ENCODE results near the gene VPS41. TPM values are rescaled to one million over a fixed set of nuclear protein-coding genes. Genes with fewer than 3 reads are reported as not detected.

The VPS41 gene
- total and polyA plus RNA-seq, 3 experiments from 2014 or later: 46.7 to 66.9 (median 66.0) TPM

GRCh38 chr7:38751416-38751815, 157.6 kb downstream of the VPS41 start:
- Histone ChIP-seq H3K27me3 (ENCODE audit: insufficient read depth, low read length, poor library complexity, severe bottlenecking) (no peaks in the 10 kb centered on the region), H3K4me3 (ENCODE audit: low read length) (no peak overlapping the region), H3K36me3 (ENCODE audit: insufficient read depth, low read length) (peaks cover 9% of the 10 kb centered on the region), H3K27ac (ENCODE audit: low read depth, low read length) (no peak overlapping the region), H3K9me3 (ENCODE audit: low read length) (no peaks in the 10 kb centered on the region), H3K4me1 (ENCODE audit: insufficient read depth, low read length) (no peaks in the 10 kb centered on the region)
- Mint-ChIP-seq H3K27ac (peak overlapping the region in 1 of 8 donors; percentile 5), H3K36me3 (peaks cover 11 to 83% (median 52%) of the 10 kb centered on the region in 3 donors), H3K27me3 (no peaks in the 10 kb centered on the region), H3K4me1 (no peaks in the 10 kb centered on the region), H3K4me3 (no peak overlapping the region), H3K9me3 (no peaks in the 10 kb centered on the region)
- CTCF ChIA-PET: no interaction called here
- POLR2A ChIA-PET: no interaction called here
- no peak for DNase-seq

DNA sequence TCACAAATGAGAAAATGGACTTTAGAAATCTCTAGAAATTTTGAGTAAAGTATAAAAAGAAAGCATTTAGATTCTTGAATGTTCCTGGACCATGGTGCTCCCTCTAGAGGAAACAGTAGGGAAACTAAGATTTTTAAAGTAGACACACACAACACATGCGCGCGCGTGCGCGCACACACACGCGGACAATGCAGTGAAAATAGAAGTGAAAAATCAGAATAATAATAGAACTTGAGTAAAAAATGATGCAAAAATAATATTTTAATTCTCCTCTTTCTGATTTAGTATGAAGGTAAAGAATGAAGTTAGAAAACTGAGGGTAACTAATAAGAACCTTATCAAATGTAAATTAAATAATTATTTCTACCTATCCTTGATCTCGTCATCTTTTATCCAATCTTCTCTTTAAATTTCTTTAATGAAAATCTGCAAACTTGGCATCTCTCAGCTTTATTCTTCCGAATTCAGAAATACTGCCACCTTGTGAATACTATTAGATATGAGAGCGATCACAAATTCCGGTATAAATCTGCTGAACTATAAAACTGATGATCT, 160.9 kb downstream of the VPS41 start:
- H3K9me3 ChIP-seq (ENCODE audit: low read length): no peaks in the 10 kb centered on the region
- ChIA-PET CTCF (no interaction called here), POLR2A (no interaction called here)
- DNase-seq: no peak
- no peaks in the 10 kb centered on the region for H3K27me3 ChIP-seq (ENCODE audit: insufficient read depth, low read length, poor library complexity, severe bottlenecking)
- H3K4me3 Mint-ChIP-seq: peak overlapping the region in 1 of 7 donors; percentile 21
- H3K36me3 ChIP-seq (ENCODE audit: insufficient read depth, low read length): peaks cover 9% of the 10 kb centered on the region
- H3K4me1 ChIP-seq (ENCODE audit: insufficient read depth, low read length): no peaks in the 10 kb centered on the region
- H3K4me3 ChIP-seq (ENCODE audit: low read length): no peak overlapping the region
- H3K4me1 Mint-ChIP-seq: no peaks in the 10 kb centered on the region
- no peaks in the 10 kb centered on the region for H3K9me3 Mint-ChIP-seq
- H3K27ac ChIP-seq (ENCODE audit: low read depth, low read length): no peak overlapping the region
- H3K36me3 Mint-ChIP-seq: peaks cover 27 to 79% (median 56%) of the 10 kb centered on the region in 3 donors
- H3K27ac Mint-ChIP-seq: no peak overlapping the region
- no peaks in the 10 kb centered on the region for H3K27me3 Mint-ChIP-seq

- H3K4me3 Mint-ChIP-seq: no peak overlapping the region
- no peaks in the 10 kb centered on the region for H3K9me3 Mint-ChIP-seq
- H3K4me1 ChIP-seq (ENCODE audit: insufficient read depth, low read length): no peaks in the 10 kb centered on the region
- no peak for DNase-seq
- no peaks in the 10 kb centered on the region for H3K27me3 ChIP-seq (ENCODE audit: insufficient read depth, low read length, poor library complexity, severe bottlenecking)
- H3K9me3 ChIP-seq (ENCODE audit: low read length): no peaks in the 10 kb centered on the region
- H3K4me1 Mint-ChIP-seq: no peaks in the 10 kb centered on the region
- no peak overlapping the region for H3K27ac Mint-ChIP-seq
- H3K27ac ChIP-seq (ENCODE audit: low read depth, low read length): no peak overlapping the region
- no peak overlapping the region for H3K4me3 ChIP-seq (ENCODE audit: low read length)
- peaks cover 7% of the 10 kb centered on the region for H3K36me3 ChIP-seq (ENCODE audit: insufficient read depth, low read length)
- peaks cover 23 to 78% (median 54%) of the 10 kb centered on the region in 3 donors for H3K36me3 Mint-ChIP-seq
- ChIA-PET CTCF (no interaction called here), POLR2A (no interaction called here)
- H3K27me3 Mint-ChIP-seq: no peaks in the 10 kb centered on the region
Observed at GRCh38 chr7:38746438-38746837, 162.6 kb downstream of the VPS41 start.

DNA sequence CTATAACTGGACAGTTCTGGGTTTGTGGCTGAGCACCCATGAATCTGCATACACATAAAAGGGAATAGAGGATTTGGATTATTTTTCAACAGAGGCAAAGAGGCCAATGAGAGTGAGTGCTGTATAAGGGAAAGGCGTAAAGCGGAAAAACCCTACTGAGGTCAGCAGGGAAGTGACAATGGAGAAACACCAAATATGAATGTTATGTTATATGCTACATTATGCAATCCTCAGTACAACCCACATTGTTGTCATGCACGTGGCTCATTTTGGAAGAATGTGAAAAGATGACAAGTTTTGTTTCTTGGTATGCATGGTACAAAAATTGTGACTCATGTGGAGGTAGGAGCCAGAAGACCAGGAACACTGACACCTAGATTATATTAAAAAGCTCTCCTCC, 164.2 kb downstream of the VPS41 start:
- Histone ChIP-seq H3K9me3 (ENCODE audit: low read length) (no peaks in the 10 kb centered on the region), H3K36me3 (ENCODE audit: insufficient read depth, low read length) (peaks cover 7% of the 10 kb centered on the region), H3K4me3 (ENCODE audit: low read length) (no peak overlapping the region), H3K27ac (ENCODE audit: low read depth, low read length) (no peak overlapping the region), H3K27me3 (ENCODE audit: insufficient read depth, low read length, poor library complexity, severe bottlenecking) (no peaks in the 10 kb centered on the region), H3K4me1 (ENCODE audit: insufficient read depth, low read length) (no peaks in the 10 kb centered on the region)
- no peaks in the 10 kb centered on the region for H3K4me1 Mint-ChIP-seq
- ChIA-PET CTCF (no interaction called here), POLR2A (no interaction called here)
- no peak for DNase-seq
- no peak overlapping the region for H3K4me3 Mint-ChIP-seq
- no peaks in the 10 kb centered on the region for H3K27me3 Mint-ChIP-seq
- no peaks in the 10 kb centered on the region for H3K9me3 Mint-ChIP-seq
- peaks cover 29 to 75% (median 48%) of the 10 kb centered on the region in 3 donors for H3K36me3 Mint-ChIP-seq
- H3K27ac Mint-ChIP-seq: peak overlapping the region in 2 of 8 donors; percentile 32 to 55

DNA sequence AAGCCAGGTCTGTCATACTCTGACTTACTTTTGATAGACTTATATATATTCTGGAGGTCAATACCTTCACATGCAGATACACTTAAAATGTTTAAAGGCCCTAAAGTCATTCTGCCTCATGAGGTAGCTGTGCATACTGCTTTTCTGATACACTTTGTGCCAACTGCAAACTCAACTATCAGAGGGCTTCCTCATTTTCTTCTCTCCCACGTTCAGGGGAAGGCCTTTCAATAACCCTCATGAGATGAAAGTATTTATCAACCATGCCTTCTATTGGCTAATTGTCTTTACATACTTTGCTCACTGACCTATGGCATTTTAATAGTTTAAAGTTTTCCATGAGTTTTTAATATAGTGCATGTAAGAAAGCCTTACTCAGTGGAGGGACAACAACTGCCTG, 165.1 kb downstream of the VPS41 start:
- H3K36me3 ChIP-seq (ENCODE audit: insufficient read depth, low read length): peaks cover 7% of the 10 kb centered on the region
- no peak for DNase-seq
- H3K36me3 Mint-ChIP-seq: peaks cover 29 to 71% (median 44%) of the 10 kb centered on the region in 3 donors

GRCh38 chr7:38740041-38740440, 168.9 kb downstream of the VPS41 start:
- ChIA-PET CTCF (interaction anchor here (1.3 kb wide), 1 partner anchor 15 kb away, joined by 3 read pairs; no protein-coding TSS in a partner anchor), POLR2A (no interaction called here)
- Mint-ChIP-seq H3K9me3 (no peaks in the 10 kb centered on the region), H3K4me3 (no peak overlapping the region), H3K4me1 (no peaks in the 10 kb centered on the region), H3K27ac (no peak overlapping the region), H3K27me3 (no peaks in the 10 kb centered on the region), H3K36me3 (peaks cover 28 to 78% (median 45%) of the 10 kb centered on the region in 3 donors)
- DNase-seq: no peak
- Histone ChIP-seq H3K36me3 (ENCODE audit: insufficient read depth, low read length) (peaks cover 7% of the 10 kb centered on the region), H3K4me3 (ENCODE audit: low read length) (no peak overlapping the region), H3K4me1 (ENCODE audit: insufficient read depth, low read length) (no peaks in the 10 kb centered on the region), H3K9me3 (ENCODE audit: low read length) (no peaks in the 10 kb centered on the region), H3K27me3 (ENCODE audit: insufficient read depth, low read length, poor library complexity, severe bottlenecking) (no peaks in the 10 kb centered on the region), H3K27ac (ENCODE audit: low read depth, low read length) (no peak overlapping the region)

More for the DNA sequence above, 165.1 kb downstream of the VPS41 start:
- H3K27ac ChIP-seq (ENCODE audit: low read depth, low read length): no peak overlapping the region
- ChIA-PET POLR2A (no interaction called here), CTCF (no interaction called here)
- H3K27me3 ChIP-seq (ENCODE audit: insufficient read depth, low read length, poor library complexity, severe bottlenecking): no peaks in the 10 kb centered on the region
- no peaks in the 10 kb centered on the region for H3K9me3 Mint-ChIP-seq
- no peaks in the 10 kb centered on the region for H3K27me3 Mint-ChIP-seq
- H3K27ac Mint-ChIP-seq: no peak overlapping the region
- no peaks in the 10 kb centered on the region for H3K4me1 ChIP-seq (ENCODE audit: insufficient read depth, low read length)
- no peaks in the 10 kb centered on the region for H3K9me3 ChIP-seq (ENCODE audit: low read length)
- no peak overlapping the region for H3K4me3 ChIP-seq (ENCODE audit: low read length)
- no peaks in the 10 kb centered on the region for H3K4me1 Mint-ChIP-seq
- H3K4me3 Mint-ChIP-seq: no peak overlapping the region

GRCh38 chr7:38736138-38736537, 172.9 kb downstream of the VPS41 start:
- Histone ChIP-seq H3K27ac (ENCODE audit: low read depth, low read length) (no peak overlapping the region), H3K36me3 (ENCODE audit: insufficient read depth, low read length) (no peaks in the 10 kb centered on the region), H3K27me3 (ENCODE audit: insufficient read depth, low read length, poor library complexity, severe bottlenecking) (no peaks in the 10 kb centered on the region), H3K4me3 (ENCODE audit: low read length) (no peak overlapping the region), H3K4me1 (ENCODE audit: insufficient read depth, low read length) (no peaks in the 10 kb centered on the region), H3K9me3 (ENCODE audit: low read length) (no peaks in the 10 kb centered on the region)
- Mint-ChIP-seq H3K27ac (no peak overlapping the region), H3K36me3 (peaks cover 20 to 69% (median 41%) of the 10 kb centered on the region in 3 donors), H3K9me3 (no peaks in the 10 kb centered on the region), H3K4me3 (no peak overlapping the region), H3K4me1 (no peaks in the 10 kb centered on the region), H3K27me3 (no peaks in the 10 kb centered on the region)
- DNase-seq: no peak
- POLR2A ChIA-PET: no interaction called here
- CTCF ChIA-PET: no interaction called here

DNA sequence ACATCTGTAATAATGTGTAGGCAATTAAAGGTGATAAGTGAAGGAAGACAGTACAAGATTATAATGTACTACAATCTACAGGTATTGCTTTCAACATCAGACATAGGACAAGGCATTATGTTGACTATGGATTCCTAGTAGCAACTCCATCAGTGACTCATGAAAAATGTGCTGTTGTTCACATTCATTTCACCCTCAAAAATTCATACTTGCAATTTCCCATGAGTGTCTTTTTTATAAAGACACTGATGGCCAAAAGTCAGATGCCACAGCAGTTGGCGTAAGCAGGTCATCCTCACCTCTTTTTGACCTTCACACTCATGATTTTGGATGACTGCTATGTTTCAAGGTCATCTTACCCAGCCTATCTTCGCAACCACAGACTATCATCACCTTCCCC, 177.8 kb downstream of the VPS41 start:
- DNase-seq: no peak
- H3K36me3 Mint-ChIP-seq: peaks cover 7 to 71% (median 35%) of the 10 kb centered on the region in 3 donors
- Histone ChIP-seq H3K27me3 (ENCODE audit: insufficient read depth, low read length, poor library complexity, severe bottlenecking) (no peaks in the 10 kb centered on the region), H3K4me3 (ENCODE audit: low read length) (no peak overlapping the region), H3K4me1 (ENCODE audit: insufficient read depth, low read length) (no peaks in the 10 kb centered on the region), H3K36me3 (ENCODE audit: insufficient read depth, low read length) (no peaks in the 10 kb centered on the region), H3K9me3 (ENCODE audit: low read length) (no peaks in the 10 kb centered on the region), H3K27ac (ENCODE audit: low read depth, low read length) (no peak overlapping the region)
- H3K9me3 Mint-ChIP-seq: no peaks in the 10 kb centered on the region
- H3K27ac Mint-ChIP-seq: no peak overlapping the region
- no peak overlapping the region for H3K4me3 Mint-ChIP-seq
- POLR2A ChIA-PET: no interaction called here
- no peaks in the 10 kb centered on the region for H3K27me3 Mint-ChIP-seq
- CTCF ChIA-PET: no interaction called here
- no peaks in the 10 kb centered on the region for H3K4me1 Mint-ChIP-seq

Measured in CD8-positive, alpha-beta memory T cell (primary cell).